EH (cell line): ENCODE results near the gene NUTF2.
"Not testable (repeated sequence)": the region's sequence is repeated elsewhere in the genome, so short reads cannot be mapped to it uniquely, and the experiment has no call there.

Experiments used
- DNase-seq: peaks from one replicate; pipeline ENCODE4 v3.0.0-alpha.2; 2015; ENCODE audit warnings: low read depth

NUTF2 gene

DNA sequence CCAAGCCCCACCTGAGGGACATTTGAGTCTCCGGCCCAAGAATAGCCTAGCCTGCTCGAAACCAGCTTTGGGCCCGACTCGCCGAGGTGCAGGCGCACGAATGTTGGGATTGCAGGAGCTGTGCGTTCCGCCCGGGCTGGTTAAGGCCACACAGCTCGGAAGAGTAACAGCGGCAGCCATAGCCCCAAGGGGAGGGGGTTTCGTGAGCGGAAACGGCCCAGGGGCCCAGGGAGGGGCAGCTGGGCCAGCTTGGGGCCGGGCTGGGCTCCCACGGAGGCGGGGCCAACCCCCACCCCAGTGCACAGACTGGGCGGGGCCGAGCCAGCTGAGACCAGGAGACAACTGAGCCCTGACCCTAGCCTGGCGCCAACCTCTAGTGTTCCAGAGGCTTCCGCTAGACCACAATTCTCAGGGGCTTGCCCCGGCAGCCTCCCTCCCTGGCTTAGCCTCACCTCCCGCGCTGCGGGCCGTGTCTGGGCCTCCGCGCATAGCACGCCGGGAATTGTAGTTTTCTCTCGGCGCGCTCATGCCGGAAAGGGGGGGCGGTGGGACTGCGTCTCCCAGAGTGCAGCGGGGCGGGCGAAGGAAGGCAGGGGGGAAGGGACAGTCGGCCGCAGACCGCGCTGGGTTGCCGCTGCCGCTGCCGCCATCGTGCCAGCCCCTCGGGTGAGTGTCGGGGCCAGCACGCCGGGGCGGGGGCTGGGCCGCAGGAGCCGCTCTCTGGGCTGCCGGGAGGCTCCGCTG is at the start of gene NUTF2:
Gene NUTF2 (plus strand): TSS at position 614 of the 744 bp plus-strand sequence. CDS start 18,198 bp downstream, outside the sequence.
- DNase-seq, result peak; percentile 93

DNA sequence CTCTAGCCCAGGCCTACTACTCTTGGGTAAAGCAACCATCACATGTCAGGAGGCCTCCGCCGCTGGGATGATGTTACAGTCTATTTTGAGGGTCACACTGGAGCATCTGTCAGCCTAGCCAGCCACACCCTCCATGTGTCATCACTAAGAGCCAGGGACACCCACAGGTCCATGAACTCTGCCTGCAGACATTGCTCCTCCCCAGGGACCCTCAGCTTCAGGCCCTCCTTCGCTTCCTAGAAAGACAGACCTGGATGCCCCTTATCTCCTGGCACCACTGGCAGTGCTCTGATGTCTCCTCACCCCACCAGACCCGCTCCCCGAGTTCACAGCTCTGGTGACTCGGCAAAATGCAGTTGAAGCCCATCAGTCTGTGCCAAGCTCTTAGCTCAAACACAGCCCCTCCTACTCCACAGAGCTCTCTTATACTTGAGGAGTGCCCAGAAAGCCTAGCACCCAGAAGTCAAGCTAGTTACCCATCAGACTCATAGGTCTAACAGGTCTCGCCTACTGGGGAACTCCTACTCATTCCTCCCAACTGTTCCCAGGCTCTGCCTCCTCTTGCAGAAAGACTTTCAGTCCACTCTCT is 46.3 kb upstream of the NUTF2 start:
- no peak for DNase-seq

DNA sequence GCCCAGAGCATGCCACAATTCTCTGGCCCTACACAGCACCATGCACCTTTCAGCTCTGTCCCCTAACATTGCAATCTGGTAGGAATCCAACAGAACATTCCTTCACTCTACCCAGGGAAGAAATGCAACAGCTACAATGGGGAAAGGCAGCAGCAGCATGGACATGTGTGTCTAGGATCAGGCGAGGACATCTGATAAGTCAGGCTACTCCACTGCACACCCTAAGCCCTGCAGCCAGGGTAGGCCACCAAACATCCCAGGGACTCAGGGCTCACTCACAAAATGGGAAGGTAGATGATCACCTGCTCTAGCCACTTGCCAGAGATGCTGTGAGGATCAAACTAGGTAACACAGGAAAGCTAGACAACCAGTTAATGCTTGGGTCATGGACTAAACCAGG is 45.5 kb upstream of the NUTF2 start:
- DNase-seq, result no peak

DNA sequence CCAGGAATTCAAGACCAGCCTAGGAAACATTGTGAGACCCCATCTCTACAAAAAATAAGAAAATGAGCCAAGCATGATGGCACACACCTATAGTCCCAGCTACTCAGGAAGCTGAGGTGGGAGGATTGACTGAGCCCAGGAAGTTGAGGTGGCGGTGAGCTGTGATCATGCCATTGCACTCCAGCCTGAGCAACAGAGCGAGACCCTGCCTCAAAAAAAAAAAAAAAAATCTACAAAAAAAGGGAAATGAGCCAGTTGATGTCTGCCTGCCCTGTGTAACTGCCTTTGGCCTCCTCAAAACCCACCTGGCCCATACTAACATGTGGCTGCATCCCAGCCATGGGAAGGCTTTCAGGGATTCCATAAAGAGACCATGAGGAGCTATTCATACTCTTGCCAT is 44.9 kb upstream of the NUTF2 start:
- no peak for DNase-seq

DNA sequence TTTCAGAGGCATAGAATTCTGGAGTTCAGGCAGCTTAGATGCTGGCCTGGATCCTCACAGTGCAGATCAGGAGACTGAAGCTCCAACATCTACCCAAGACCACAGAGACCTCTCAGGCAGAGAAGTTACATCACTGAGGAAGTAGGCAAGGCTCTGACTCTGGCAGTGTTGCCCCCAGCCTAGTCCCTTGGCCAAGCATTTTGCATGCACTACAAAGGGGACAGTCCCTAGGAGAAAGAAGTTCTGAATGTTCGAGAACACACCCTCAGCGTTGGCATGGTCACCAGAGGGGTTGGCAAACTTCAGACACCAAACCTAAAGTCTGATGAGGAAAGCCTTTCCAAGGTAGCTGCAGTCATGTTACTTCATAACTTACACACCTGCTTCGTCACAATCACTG is 42.8 kb upstream of the NUTF2 start:
- no peak for DNase-seq

DNA sequence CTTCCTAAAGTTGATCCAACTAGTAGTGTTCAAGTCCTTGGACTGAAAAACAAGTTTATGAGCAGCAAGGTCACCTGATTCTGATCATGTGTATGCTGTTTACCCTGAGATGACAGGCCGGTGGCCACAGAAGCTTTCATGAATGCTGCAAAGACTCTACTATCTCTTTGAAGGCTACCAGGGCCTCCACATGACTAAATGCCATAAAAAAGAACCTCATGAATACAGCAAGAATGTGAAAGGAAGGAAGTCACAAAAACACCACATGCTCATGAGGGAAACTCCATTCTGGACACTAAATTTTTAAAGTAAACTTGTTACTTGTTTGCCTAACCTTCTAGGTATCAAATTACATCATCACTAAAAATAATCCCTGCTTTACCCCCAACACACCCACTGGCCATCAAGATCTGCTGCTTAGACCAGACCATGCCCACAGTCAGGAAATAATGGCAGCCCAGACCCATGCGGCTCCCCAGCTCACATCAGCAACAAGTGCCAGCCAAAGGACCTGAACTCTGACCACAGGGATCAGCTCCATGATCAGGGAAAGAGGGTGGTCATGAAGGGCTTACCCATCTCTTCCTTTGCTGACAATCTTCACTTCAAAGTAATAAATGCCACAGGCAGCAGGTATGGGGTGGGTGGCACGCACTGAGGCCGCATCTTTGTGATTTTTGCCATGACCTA is 41.7 kb upstream of the NUTF2 start:
- peak; percentile 52 for DNase-seq

DNA sequence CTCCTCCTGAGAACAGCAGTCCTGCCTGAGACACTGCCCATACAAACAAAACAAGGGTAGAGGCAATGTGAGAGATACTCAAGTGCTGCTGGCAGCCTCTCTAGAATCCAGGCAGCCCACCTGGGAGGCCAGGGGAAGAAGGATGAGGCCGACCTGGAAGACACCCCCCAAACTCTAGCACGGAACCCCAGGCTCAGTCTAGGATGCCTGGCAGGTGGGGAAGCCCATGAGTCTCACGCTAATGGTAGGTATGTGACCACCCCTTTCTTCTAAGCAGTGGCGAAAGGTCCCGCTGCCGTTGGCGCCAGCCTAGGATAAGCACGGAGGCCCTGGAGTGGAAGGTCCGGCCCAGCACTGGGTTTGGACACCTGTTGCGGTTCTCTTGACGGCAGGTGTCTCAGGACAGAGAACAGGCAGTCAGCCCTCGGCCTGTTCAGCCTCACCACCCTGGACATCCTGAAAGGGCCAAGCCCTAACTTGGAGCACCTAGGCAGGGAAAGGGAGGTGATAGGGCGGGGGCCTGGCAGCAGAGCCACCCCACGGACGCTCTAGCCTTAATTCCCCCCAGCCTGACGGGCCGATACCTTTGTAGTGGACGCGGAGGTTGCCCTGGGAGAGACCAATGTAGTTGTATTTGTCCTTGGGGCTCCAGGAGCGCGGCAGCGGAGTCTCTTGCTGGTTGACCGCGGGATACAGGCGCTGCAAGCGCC is 40.9 kb upstream of the NUTF2 start:
- no peak for DNase-seq

DNA sequence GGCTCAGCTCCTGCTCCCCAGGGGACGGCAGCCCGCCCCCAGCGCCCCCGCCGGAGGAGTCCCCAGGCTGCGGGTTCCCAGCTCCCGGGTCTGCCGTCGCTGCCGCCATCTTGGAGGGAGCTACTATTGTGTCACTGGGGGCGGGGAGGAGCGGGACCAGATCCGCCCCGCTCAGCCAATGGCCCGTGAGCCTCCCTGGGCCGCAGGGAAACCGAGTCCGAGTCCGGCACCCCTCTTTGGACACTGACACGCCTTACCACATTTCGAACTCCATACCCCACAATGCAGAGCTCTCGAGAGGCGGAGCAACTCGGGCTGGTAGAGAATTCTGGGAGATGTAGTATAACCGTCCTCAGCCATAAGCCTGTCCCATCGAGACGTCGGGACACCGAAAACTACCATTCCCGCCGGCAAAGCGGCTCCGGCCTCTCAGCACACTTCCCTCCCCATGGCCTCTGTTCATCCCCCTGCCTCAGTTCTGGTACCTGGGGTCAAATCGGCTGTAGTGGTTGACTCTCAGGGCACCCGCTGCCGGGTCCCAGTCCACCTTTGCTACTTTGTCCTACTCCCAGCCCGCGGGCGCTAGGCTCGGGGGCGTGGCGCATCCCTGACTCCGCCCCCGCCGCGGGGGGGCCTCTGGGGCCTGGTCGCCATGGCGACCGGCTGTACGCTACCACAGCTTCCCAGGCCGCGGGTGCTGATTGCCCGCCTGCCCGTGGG is 40.1 kb upstream of the NUTF2 start, which contains the start of the genes RANBP10 and TSNAXIP1:
Gene RANBP10 (minus strand): TSS at position 133 of the 720 bp plus-strand sequence. CDS start 24 bp downstream, at position 109.
Gene TSNAXIP1 (plus strand): TSS at position 462 of the 720 bp plus-strand sequence. CDS start 261 bp downstream, outside the sequence.
- peak; percentile 100 for DNase-seq

DNA sequence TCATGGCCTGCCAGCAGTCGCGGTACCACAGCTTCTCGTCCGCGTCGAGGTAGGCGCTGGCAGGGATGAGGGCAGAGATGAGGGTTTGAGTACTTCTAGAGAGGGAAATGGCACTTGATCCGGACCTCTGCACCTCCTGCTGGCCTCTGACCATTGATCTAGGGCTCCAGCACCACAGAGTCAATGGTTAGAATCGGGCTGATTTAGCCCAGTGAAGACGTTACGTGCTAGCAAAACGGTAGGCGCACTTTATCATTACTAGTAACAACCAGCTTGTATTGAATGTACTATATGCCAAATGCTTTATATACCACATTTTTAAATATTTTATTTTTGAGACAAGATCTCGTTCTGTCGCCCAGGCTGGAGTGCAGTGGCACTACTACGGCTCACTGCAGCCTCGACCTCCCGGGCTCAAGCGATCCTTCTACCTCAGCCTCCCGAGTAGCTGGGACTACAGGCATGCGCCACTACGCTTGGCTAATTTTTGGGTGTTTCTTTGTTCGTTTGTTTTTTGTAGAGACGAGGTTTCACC is 39.5 kb upstream of the NUTF2 start:
- DNase-seq, result no peak

DNA sequence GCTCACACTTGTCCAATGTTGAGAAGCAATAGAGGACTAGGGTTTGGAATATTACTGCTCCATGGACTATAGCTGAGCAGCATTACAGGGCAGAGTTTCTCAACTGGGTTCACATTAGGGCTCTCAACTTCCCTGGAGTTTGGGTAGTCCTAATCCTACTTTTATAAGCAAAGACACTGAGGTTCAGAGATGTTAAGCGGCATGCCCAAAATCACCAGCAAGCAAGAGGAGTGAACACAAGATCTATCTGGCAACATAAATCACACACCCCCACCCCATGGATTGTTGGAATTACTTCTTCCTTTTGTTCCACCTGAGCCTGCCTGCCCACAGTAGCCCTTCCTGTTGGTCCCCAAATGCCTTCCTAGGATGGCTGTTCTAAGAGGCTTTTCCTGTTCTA is 34.8 kb upstream of the NUTF2 start:
- no peak for DNase-seq

DNA sequence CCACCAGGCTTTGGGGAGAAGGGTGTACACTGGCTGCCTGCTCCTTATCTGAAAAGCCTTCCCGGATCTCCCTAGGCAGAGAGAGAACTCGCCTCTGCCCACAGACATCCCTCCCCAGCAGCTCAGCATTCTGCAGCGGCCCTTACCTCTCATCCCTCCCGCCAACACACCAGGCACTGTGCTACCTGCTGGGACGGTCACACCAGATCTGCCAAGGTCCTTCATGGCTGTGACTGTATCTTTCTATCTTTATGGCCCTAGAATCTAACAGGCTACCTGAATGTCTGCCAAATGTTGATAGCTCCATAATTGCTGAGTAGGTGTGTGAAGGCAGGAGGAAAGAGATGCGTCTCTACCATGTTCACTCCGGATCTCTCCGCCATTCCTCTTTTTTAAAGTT is 32.2 kb upstream of the NUTF2 start:
- DNase-seq, result no peak

DNA sequence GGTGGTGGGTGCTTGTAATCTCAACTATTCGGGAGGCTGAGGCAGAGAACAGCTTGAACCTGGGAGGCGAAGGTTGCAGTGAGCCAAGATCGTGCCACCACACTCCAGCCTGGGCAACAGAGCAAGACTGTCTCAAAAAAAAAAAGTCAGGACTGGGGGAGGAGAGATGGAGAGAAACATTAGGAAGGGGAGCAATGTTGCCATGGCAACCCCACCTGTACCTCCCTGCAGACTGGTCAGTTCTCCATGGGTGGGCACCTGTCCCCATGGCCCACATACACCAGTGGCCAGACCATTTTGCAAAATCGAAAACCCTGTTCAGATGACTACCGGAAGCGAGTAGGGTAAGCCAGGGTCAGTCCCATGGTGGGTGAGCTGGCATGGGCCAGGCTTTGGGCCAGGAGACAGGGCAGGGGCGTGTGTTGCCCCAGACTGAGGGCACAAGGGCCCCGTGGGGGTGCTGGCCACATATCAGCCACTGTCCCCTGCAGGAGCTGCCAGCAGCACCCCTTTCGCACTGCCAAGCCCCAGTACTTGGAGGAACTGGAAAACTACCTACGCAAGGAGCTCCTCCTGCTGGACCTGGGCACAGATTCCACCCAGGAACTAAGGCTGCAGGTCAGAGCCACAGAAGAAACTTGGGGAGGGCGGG is 26.0 kb upstream of the NUTF2 start:
- DNase-seq, result no peak

DNA sequence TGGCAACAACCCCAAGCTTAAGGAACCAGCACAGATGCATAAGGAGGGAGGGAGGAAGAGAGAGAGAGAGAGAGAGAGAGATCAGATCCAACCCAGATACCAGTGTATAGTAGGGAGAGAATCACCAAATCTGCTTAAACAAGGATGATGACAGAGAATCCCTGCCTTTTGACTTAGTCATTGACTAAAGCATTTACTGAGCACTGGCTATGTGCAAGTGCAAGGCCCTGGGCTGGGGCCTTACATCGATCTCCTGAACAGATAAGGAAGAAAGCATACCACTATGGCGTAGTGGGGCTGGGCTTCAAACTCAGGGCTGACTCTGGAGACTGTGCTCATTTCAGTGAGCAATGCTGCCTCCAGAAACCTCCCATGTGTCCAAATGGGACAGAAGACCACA is 24.2 kb upstream of the NUTF2 start:
- DNase-seq, result peak; percentile 80

DNA sequence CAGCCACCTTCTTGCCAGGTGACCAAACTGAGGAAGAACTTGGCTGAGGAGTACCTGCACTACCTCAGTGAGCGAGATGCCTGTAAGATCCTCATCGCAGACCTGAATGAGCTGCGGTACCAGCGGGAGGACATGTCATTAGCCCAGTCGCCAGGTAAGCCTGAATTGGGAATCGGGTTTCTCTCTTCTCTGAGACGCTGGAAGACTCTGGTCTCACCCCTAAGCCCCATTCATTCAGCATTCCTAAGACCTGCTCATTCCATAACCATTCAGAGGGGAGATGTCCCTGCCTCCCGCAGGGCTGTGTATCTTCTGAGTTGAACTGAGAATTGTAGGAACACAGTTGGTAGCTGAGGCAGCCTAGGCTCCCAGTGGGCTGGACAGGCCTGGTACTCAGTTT is 21.6 kb upstream of the NUTF2 start:
- DNase-seq, result no peak

DNA sequence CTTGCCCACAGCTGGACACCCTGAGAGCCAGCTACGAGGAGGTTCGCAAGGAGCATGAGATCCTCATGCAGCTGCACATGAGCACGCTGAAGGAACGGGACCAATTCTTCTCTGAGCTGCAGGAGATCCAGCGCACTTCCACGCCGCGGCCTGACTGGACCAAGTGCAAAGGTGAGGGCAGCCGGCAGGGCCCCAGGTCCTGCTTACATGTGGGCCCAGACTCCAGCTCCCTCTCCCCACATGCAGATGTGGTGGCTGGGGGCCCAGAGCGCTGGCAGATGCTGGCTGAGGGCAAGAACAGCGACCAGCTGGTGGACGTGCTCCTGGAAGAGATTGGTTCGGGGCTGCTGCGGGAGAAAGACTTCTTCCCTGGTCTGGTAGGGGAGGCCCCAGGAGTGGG is 20.8 kb upstream of the NUTF2 start:
- no peak for DNase-seq

DNA sequence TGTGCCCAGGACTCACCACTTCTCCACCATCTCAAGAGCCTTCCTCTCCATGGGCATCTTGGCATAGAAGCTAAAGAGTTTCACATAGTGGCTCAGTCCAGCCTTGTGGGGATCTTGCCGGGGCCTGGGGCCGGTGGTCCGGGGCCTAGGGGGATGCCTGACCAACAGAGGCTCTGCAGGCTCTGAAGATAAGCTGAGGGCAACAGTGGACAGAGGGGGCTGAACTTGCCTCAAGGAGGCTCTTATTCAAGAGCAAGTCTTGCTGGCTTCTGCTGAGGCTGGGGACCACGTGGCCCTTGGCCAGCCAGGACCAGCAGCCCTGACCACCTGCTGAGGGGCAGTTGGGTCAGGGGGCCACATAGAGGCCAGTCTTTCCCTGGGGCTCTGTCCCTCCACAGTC is 18.1 kb upstream of the NUTF2 start:
- DNase-seq, result no peak

DNA sequence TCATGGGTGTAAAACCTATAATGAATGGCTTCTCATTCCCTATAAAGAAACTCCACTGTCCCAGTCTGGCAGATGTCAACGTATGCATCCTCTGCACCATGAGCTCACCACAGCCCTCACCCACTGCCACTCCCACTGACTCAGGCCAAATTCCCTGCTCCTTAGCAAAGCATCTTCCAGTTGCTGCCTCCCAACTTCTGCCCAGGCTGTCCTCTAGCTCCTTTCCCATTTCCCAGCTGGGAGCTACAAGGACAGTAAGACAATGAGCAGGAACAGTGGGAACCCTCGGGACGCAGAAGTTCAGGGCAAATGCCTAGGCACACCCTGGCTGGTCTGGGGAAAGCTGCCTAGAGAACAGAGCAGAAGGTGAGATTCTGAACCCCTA is 13.7 kb upstream of the NUTF2 start:
- peak; percentile 83 for DNase-seq

DNA sequence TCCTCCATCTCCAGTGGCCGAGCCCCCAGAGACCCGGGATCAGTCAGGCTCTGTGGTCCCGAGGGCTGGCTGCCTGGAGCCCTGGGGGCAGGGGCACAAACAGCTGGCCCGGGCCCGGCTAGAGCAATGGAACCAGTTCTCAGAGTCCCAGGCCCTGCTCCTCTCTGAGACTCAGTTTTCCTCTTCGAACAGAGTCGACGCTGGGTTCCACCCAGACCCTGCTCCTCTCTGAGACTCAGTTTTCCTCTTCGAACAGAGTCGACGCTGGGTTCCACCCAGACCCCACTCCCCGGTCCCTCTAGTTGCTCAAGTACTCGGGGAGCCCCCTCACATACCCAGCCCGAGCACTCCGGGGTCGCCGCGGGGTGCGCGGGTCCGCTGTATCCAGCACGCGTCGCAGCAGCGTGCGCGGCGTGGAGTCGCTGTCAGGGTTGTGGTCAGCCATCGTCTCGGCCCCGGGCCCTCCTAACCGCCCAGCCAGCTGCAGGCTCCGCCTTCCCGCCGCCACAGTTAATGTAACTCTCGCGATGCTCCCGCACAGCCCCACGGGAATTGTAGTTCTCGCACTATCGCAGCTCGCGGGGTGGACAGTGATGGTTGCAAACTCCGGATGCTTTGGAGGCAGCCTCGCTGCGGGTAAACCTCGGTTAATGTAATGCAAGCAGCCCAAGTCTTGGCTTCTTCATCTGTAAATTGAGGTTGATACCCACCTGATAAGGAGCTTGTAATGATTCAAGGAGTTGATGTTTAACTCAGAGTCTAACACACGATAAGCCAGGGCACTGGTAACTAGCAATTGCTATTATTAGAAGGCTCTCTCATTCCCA is 13.1 kb upstream of the NUTF2 start:
- peak; percentile 90 for DNase-seq

DNA sequence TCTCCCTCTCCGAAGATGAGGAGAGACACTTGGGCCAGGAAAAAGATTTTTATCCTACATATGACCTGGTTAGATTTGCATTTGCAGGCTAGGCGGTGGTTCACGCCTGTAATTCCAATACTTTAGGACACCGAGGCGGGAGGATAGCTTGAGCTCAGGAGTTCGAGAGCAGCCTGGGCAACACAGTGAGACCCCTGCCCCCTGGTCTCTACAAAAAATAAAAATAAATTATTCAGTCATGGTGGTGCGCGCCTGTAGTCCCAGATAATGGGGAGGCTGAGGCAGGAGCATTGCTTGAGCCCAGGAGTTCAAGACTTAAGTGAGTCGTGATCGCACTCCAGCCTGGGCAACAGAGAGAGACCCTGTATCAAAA is 12.5 kb upstream of the NUTF2 start:
- DNase-seq, result no peak

DNA sequence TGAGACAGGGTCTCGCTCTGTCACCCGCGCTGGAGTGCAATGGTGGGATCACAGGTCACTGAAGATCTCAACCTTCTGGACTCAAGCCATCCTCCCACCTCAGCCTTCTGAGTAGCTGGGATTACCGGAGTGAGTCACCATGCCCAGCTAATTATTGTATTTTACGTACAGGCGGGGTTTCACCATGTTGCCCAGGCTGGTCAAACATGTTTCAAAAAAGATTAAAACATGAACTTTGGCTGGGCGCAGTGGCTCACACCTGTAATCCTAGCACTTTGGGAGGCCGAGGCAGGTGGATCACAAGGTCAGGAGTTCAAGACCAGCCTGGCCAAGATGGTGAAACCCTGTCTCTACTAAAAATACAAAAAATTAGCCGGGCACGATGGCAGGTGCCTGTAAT is 9.5 kb upstream of the NUTF2 start:
- not testable (repeated sequence) for DNase-seq
